Stimulated activated CD8-positive, alpha-beta memory T cell treated with anti-CD3 and anti-CD28 coated beads, Interleukin-12 subunit alpha, Interleukin-12 subunit beta, amount 100 ng/mL, for 4 hours (primary cell): ENCODE data around the gene GNAI3.
A peak's percentile ranks its signal among the peaks of the same experiment; 100 is the strongest.

ENCODE experiments used
- DNase-seq: peaks from one replicate; pipeline ENCODE4 v3.0.0-alpha.2; 2020; ENCODE audit warnings: low read depth

The GNAI3 gene

GRCh38 chr1:109546311-109547109 is 1.9 kb upstream of the GNAI3 start:
- DNase-seq = peak; percentile 69

DNA sequence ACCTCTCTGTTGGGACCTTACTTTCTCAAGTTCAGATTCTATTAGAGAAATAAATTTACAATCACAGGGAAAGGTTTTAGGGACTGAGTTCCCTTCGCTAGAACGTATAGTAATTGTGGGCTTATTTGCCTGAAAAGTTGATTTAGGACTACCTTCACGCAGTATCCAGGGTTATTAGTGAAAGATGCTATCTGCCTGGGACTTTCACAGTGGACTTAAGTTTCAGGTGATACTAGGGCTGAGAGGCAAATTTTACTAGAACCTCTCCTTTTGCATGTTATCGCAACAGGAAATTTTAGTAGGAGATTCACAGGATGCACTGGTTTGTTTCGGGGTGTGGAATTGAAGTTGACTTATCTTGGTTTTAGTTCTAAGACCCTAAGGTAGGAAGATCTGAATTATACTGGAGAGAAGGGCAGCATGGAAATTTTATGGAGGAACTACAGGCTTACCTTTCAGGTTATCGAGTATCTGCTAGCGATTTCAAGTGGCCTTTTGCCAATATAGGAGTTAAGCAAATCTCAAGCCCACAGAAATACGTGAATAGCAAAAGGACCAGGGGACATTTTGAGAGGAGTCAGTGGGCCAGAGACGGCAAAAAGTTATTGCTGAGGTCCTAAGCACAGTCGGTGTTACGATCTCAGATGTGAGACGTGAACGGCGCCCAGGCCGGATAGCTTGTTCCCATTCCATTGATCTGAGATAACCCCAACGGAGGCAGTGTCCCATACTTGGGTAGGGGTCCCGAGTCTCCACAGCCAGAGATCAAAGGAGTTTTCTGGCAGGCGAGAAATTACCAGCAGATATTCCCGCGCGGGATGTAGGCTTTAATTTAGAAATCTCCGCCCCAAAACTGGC is 723 bp upstream of the GNAI3 start:
- no peak for DNase-seq

DNA sequence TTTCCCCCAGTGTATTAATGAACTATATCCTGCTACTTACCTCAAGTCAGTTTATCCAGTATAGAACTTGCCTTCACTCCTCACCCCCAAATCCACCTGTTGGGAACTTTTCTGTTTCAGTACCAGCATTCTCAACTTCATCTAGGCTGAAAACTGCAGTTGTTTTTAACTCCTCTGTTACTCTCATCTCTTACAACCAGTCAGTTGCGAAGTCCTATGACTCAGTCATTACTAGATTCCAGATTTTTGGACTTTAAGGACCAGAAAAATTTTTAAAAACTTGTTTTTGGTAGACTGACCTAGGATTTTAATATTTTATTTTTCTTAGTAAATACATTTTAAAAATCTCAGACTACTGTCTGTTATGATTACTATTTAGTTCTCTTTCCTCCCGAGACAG is 8.1 kb downstream of the GNAI3 start:
- DNase-seq = no peak

DNA sequence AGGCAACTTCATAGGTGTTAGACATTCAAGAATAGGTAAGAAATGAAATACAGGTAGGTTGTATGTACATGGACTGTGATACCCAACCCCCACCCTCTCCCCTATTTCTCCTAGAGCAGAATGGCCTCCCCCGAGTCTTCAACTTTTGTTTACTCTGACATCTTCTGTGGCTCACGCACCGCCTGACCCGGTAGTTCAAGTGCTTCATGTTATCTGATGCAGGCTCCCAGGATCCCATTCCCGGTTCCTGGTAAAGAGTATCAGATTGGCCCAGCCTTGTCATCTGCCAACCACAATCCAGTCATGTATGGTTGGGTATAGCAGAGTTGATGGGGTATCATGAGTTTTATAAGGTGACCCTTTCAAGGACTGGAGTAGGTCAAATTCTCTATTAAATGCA is 9.1 kb downstream of the GNAI3 start:
- DNase-seq = no peak

GRCh38 chr1:109559995-109560394 is 11.6 kb downstream of the GNAI3 start:
- no peak for DNase-seq

DNA sequence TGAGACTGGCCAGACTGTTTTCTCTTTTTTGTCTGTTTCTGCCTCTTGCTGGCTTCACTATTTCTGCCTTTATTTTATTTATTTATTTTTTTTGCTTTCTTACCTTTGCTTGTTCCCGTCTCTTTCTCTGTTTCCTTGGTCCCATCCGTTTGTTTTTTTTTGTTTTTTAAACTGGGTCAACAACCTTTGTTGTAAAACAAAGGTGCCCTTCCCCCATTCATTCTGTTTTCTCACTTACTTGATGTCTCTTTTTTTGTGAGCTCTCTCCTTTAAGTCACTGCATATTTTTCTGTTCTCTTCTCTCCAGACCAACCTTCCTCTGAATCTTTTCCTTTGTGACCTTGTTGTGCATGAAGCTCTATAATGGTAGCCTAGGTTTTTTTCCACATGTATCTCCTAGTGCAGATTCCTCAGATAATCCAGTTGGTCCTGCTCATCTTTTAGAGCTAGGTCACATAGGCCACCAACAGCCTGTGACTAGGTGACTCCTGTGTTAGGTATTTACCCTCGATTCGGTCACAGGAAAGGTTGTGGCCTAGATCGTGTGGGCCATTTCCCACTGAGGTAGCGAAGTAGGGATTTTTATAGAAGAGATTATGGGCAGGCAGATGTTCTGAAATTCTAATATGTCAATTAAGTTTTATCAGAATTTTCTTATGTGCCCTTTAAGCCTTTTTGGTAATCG is 15.9 kb downstream of the GNAI3 start:
- no peak for DNase-seq

GRCh38 chr1:109565241-109565640 is 16.8 kb downstream of the GNAI3 start:
- no peak for DNase-seq

DNA sequence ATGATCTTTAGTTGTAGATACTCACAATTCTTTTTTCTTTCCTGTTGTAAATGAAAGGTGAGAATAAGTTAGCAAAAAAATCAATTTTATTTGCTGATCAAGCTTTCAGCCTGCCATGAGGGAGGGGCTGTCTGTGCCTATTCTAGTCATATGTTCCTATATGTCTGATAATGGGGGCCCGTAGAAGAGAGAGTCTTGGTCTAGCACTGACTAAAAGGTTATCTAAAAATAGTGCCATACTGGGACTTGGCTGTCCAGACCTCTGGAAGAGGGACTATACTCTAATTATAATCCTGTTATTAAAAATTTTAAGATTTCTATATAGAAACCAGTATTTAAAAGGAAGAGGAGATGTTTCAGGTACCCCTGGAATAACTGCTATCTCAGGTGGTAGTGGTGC is 18.6 kb downstream of the GNAI3 start:
- no peak for DNase-seq

DNA sequence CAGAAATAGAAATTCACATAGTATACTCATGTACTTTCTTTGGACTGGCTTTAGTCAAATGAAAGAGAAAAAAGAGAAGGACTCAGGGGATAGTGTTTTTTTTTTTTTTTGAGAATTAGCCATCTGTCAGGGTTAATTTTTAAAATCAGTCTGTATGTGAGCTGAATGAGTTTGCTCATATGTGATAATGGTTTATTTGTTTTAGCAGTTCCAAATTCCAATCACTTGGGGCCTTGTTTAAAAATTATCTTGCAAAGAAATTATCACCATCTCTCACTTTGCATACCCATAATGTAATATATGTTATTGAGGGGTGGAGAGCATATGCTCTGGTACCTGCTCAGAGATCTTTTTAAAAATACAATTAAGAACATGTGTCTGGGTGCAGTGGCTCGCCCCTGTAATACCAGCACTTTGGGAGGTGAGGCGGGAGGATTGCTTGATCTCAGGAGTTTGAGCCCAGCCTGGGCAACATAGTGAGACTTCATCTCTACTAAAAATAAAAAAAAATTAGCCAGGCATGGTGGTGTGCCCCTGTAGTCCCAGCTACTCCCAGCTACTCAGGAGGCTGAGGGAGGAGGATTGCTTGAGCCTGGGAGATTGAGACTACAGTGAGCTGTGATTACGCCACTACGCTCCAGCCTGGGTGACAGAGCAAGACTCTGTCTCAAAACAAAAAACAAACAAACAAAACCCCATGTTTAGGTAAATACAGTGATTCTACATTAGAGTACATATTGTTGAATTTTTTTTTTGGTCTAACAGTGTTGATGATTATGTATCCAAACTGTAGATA is 19.7 kb downstream of the GNAI3 start:
- no peak for DNase-seq

DNA sequence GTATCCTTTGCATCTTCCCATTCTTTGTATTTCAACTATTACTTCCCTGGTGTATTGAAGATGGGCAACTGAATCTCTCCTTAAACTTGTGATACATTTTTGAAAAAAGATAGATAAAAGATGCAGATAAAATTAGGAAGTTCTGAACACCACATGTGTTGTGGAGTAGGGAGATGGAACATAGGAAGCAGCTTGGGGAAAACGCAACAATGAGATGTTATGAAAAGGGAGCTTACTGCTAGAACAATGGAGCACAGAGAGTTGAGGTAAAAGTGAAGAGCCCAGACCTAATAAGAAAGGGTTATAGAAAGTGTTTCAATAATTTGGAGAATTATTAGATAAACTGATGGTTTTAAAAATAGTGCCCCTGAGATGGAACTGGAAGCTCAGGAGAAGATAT is 20.9 kb downstream of the GNAI3 start:
- DNase-seq = no peak

DNA sequence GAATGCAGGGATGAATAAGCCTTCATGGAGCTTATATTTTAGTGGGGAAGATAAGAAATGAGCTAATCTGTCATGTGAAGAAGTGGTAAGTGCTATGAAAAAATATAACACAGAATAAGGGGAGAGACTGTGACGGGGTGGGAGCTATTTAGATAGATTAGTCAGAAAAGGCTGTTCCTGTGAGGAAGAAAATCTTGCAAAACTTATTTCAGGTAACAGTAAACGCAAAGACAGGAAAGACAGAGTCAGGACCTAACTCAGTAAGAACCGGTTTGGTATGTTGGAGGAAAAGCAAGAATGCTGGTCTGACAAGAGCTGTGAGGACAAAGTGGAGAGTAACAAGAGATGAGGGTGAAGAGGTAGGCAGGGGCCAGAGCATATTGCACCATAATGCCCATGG is 22.0 kb downstream of the GNAI3 start:
- no peak for DNase-seq

DNA sequence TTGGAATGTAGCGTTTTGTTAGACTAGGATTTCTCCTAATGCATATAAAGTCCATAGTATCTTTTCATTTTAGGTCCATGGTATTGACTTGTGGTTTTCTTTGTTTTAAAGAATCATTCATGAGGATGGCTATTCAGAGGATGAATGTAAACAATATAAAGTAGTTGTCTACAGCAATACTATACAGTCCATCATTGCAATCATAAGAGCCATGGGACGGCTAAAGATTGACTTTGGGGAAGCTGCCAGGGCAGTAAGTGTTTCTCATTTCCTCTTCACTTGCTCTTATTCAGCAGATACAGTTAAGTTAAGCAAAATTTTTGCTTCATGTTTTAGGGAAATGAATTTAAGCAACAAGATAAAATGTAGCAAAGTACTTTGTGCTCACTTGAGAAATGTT is 25.4 kb downstream of the GNAI3 start:
- no peak for DNase-seq

DNA sequence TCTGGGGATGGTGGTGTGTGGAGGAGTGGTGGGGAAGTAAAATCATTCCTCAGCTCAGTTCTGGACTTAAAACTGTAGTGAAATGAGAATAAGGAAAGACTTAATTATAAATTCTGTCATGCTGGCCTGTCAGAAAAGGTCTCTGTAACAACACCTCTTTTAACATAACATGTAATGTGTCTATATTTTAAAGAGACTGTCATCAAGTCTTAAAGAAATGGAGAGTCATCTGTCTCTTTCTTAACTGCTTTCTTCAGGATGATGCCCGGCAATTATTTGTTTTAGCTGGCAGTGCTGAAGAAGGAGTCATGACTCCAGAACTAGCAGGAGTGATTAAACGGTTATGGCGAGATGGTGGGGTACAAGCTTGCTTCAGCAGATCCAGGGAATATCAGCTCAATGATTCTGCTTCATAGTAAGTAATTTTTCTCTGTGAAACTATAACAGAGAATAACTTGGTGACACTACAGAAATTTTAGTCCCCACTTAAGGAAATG is 30.6 kb downstream of the GNAI3 start:
- no peak for DNase-seq

GRCh38 chr1:109579491-109579890 is 31.1 kb downstream of the GNAI3 start:
- no peak for DNase-seq

DNA sequence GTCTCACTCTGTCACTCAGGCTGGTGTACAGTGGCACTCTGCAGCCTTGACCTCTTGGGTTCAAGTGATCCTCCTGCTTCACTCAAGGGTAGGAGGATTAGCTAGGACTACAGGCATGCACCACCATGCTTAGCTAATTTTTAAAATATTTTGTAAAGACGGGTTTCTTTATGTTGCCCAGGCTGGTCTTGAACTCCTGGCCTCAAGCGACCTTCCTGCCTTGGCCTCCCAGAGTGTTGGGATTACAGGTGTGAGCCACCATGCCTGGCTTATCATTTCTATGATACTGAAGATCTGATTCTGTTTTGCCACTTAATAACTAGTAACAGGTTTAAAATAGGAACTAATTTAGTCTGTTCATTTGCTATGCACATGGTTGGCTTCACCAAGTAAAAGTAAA is 33.6 kb downstream of the GNAI3 start:
- no peak for DNase-seq

DNA sequence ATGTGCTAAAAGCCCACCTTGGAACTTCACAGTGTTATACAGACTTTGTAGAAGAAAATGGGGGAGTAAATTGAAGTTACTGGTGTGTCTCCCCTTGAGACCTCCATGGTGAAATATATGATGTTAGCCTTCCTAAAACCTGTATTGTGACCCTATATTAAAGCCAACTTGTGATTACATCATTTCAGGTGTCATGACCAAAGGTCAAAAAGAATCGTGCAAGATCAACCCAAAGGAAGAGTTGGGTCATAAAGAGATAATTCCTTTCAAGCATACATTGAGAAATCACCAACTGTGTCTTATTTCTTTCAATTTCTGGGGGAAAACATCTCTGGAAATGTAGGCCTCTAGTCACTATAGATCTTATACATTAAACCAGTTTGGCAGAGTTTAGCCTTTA is 36.4 kb downstream of the GNAI3 start:
- no peak for DNase-seq

GRCh38 chr1:109586055-109586454 is 37.6 kb downstream of the GNAI3 start:
- no peak for DNase-seq

DNA sequence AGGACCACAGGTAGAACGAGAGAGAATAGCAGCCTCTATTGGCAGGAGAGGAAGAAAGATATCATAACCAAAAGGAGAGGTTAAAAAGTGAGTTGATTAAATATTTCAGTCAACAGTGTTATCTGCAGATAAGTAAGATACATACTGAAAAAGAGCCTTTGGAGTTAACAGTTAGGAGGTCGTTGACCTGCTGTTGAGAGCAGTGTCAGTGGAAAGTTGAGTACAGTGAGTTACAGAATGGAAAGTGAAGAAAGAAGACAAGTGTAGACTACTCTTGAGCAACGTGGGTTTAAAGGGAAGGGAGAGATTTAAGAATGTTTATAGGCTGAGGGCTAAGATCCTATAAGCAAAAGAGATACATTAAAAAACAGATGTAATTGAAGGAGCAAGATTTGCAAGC is 40.8 kb downstream of the GNAI3 start:
- DNase-seq = no peak

DNA sequence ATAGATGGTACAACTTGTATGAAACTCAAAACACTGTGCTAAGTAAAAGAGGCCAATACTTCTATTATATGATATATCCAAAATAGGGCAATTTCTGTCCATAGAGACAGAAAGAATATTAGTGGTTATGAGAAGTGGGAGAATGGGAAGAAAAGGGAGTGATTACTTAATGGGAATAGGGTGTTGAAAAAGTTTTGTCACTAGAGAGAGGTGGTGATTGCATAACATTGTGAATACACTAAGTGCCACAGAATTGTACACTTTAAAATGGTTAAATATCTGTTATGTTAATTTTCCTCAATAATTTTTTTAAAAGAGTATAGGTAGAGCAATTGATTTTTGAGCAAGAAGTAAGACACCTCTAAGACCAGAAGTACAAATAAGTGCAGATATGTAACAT is 41.3 kb downstream of the GNAI3 start:
- no peak for DNase-seq

DNA sequence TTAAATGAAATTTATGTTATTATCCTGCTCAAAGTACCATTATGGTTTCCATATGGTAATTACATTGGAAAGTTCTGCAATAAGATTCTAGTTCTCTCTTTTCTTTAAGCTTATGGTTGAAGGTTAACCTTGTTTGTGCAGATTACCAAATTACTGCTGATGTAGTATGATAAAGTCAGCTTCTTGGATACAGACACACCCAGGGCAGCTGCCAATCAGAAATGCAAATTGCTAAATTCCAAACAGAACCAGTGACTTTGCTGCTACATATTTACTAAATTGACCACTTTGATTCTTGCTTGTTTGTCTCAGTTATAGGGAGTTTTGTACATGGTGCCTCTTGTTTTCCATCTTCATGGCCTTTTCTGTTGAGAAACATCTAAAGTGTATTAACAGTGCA is 44.5 kb downstream of the GNAI3 start:
- DNase-seq = no peak

GRCh38 chr1:109595531-109595930 is 47.1 kb downstream of the GNAI3 start:
- no peak for DNase-seq

DNA sequence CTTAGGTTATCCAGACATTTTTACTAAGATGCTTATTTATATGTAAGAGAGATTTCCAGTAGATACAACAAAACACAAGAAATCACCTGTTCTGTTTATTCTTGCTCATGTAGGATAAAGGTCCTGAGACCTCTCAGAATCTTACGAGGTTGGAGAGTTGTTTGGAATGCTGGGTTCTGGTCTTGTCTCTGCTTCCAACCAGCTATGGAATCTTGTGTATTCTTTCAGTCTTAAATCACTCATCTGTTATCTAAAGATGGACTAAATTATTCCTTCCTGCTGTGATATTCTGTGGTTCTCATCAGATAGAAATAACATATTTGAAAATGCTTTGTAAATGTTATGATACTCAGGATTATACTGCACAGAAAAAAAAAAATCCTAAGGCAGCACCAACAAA is 49.7 kb downstream of the GNAI3 start:
- no peak for DNase-seq
